Immature natural killer cell (primary cell): ENCODE measurements around the gene RASL11B. TPM values are rescaled to one million over a fixed set of nuclear protein-coding genes. Genes with fewer than 3 reads are reported as not detected.

Experiments used
- DNase-seq, 3 donors: peaks; one replicate each; pipeline ENCODE4 v3.0.0; 2022; ENCODE audit warnings: mixed read lengths in 1 of 3
- H3K27ac Mint-ChIP-seq, 6 donors: one replicate each; pipeline ENCODE4 v1.8.0; 2020; ENCODE audit warnings: mixed read lengths in 6 of 6, mild to moderate bottlenecking in 5 of 6, inconsistent platforms in 4 of 6, moderate library complexity in 3 of 6
- H3K27me3 Mint-ChIP-seq, 3 donors: one replicate each; pipeline ENCODE4 v1.8.0; 2020 to 2021; ENCODE audit warnings: low read depth in 3 of 3, mild to moderate bottlenecking in 3 of 3, mixed read lengths in 3 of 3, moderate library complexity in 3 of 3, inconsistent platforms in 1 of 3
- H3K36me3 Mint-ChIP-seq, 3 donors: one replicate each; pipeline ENCODE4 v1.8.0; 2020; ENCODE audit warnings: mixed read lengths in 3 of 3, inconsistent platforms in 2 of 3, mild to moderate bottlenecking in 2 of 3
- H3K4me1 Mint-ChIP-seq, 2 donors: one replicate each; pipeline ENCODE4 v1.8.0; 2020; ENCODE audit warnings: inconsistent platforms in 2 of 2, mild to moderate bottlenecking in 2 of 2, mixed read lengths in 2 of 2, moderate library complexity in 1 of 2
- H3K4me3 Mint-ChIP-seq, 5 donors: one replicate each; pipeline ENCODE4 v1.8.0; 2020; ENCODE audit warnings: mild to moderate bottlenecking in 5 of 5, mixed read lengths in 5 of 5, inconsistent platforms in 3 of 5, moderate library complexity in 3 of 5
- H3K9me3 Mint-ChIP-seq, 6 donors: one replicate each; pipeline ENCODE4 v1.8.0; 2020; ENCODE audit warnings: mild to moderate bottlenecking in 6 of 6, mixed read lengths in 6 of 6, inconsistent platforms in 4 of 6, moderate library complexity in 3 of 6
- polyA plus RNA-seq, 3 donors: library from polyadenylated mRNA; unstranded; fragments of 300-500 nt; fragmentation: Illumina TruSeq; gene quantifications; one replicate each; pipeline ENCODE4 v1.2.3, GENCODE V29; 2021

Gene RASL11B
- polyA plus RNA-seq, 3 donors from 2014 or later, result 0.37 TPM; not detected in 2

- Mint-ChIP-seq H3K4me1 (peaks cover 9 to 13% of the 10 kb centered on the region in 2 donors), H3K36me3 (peaks cover 11 to 30% (median 26%) of the 10 kb centered on the region in 3 donors), H3K9me3 (no peaks in the 10 kb centered on the region), H3K27me3 (peaks cover 0 to 3% (median 2%) of the 10 kb centered on the region in 3 donors), H3K27ac (no peak overlapping the region), H3K4me3 (no peak overlapping the region)
- no peak for DNase-seq
These were observed 27.8 kb downstream of the RASL11B start for GRCh38 chr4:52889778-52890520.

- H3K9me3 Mint-ChIP-seq, result peaks cover 0 to 2% (median 0%) of the 10 kb centered on the region in 6 donors
- H3K36me3 Mint-ChIP-seq, result peaks cover 11 to 30% (median 22%) of the 10 kb centered on the region in 3 donors
- H3K27me3 Mint-ChIP-seq, result peaks cover under 1 to 4% (median 2%) of the 10 kb centered on the region in 3 donors
- no peak overlapping the region for H3K27ac Mint-ChIP-seq
- DNase-seq, result no peak
- H3K4me3 Mint-ChIP-seq, result no peak overlapping the region
- peaks cover 14 to 18% of the 10 kb centered on the region in 2 donors for H3K4me1 Mint-ChIP-seq
These were observed 28.3 kb downstream of the RASL11B start for GRCh38 chr4:52890521-52890791.

- Mint-ChIP-seq H3K9me3 (peaks cover 0 to 3% (median 0%) of the 10 kb centered on the region in 6 donors), H3K27ac (no peak overlapping the region), H3K4me3 (no peak overlapping the region), H3K36me3 (peaks cover 11 to 26% (median 19%) of the 10 kb centered on the region in 3 donors), H3K27me3 (peaks cover 2 to 7% (median 2%) of the 10 kb centered on the region in 3 donors), H3K4me1 (peaks cover 18 to 23% of the 10 kb centered on the region in 2 donors)
- DNase-seq, result no peak
These were observed 29.6 kb downstream of the RASL11B start for GRCh38 chr4:52891743-52892142.

- Mint-ChIP-seq H3K4me3 (no peak overlapping the region), H3K4me1 (peaks cover 18 to 23% of the 10 kb centered on the region in 2 donors), H3K27ac (no peak overlapping the region), H3K27me3 (peaks cover 2 to 11% (median 5%) of the 10 kb centered on the region in 3 donors), H3K36me3 (peaks cover 11 to 23% (median 15%) of the 10 kb centered on the region in 3 donors), H3K9me3 (peaks cover 0 to 7% (median 1%) of the 10 kb centered on the region in 6 donors)
- no peak for DNase-seq
These were observed 30.8 kb downstream of the RASL11B start for GRCh38 chr4:52892880-52893279.

DNA sequence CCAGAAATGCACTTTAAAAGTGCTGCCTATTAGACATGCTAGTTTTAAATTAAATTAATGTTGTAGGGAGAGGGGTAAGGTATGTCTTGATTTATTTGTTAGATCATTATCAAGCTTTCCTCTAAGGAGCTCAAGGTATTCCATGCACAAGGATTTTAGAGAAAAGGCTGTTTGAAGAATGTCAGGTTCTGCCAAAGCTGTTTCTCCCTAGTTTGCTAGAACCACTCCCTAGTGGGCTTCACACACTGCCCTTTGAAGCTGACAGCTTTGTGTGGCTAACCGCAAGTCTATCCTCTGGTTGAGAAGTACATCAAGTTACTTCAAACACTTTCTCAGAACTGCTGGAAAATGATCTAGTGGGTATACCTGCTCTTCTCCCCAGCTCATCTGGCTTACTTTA, 32.3 kb downstream of the RASL11B start:
- Mint-ChIP-seq H3K9me3 (peaks cover 0 to 9% (median 4%) of the 10 kb centered on the region in 6 donors), H3K4me3 (no peak overlapping the region), H3K27ac (no peak overlapping the region), H3K4me1 (peaks cover 18 to 23% of the 10 kb centered on the region in 2 donors), H3K27me3 (peaks cover 0 to 14% (median 5%) of the 10 kb centered on the region in 3 donors), H3K36me3 (peaks cover 6 to 15% (median 14%) of the 10 kb centered on the region in 3 donors)
- peak; percentile 16 to 28 (median 26) for DNase-seq

- Mint-ChIP-seq H3K27ac (no peak overlapping the region), H3K4me1 (no peaks in the 10 kb centered on the region), H3K36me3 (peaks cover 36 to 61% (median 41%) of the 10 kb centered on the region in 3 donors)
These were observed 41.2 kb downstream of the RASL11B start for GRCh38 chr4:52903273-52903672.

DNA sequence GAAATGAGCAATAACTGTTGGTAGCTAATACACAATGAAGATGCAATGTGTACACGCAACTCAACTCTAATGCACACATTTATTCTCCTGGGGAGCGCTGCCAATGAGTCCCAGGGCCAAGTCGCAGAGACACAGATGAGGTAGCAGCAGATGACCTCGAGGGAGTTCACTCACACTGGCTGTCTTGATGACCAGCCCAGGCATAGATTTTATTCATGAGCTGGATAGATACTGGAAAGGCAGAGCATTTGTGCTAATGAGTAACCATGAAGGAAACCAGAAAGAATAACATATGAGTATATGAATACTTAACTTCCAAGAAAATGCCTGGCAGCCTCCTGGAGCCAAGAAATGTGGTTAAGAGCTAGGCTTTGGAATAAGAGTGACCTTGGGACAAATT, 42.3 kb downstream of the RASL11B start:
- Mint-ChIP-seq H3K9me3 (peaks cover 0 to 4% (median 0%) of the 10 kb centered on the region in 6 donors), H3K36me3 (peaks cover 36 to 60% (median 45%) of the 10 kb centered on the region in 3 donors), H3K27ac (no peak overlapping the region), H3K4me1 (no peaks in the 10 kb centered on the region), H3K27me3 (peaks cover 0 to 2% (median 0%) of the 10 kb centered on the region in 3 donors), H3K4me3 (no peak overlapping the region)
- DNase-seq, result no peak

More at GRCh38 chr4:52903273-52903672, 41.2 kb downstream of the RASL11B start:
- Mint-ChIP-seq H3K9me3 (peaks cover 0 to 4% (median 3%) of the 10 kb centered on the region in 6 donors), H3K27me3 (peaks cover 0 to 2% (median 2%) of the 10 kb centered on the region in 3 donors), H3K4me3 (no peak overlapping the region)
- no peak for DNase-seq

GRCh38 chr4:52907510-52907909, 45.4 kb downstream of the RASL11B start:
- Mint-ChIP-seq H3K4me3 (no peak overlapping the region), H3K9me3 (peaks cover 0 to 4% (median 0%) of the 10 kb centered on the region in 6 donors), H3K4me1 (peaks cover 3 to 5% of the 10 kb centered on the region in 2 donors), H3K27me3 (no peaks in the 10 kb centered on the region), H3K36me3 (peaks cover 26 to 40% (median 37%) of the 10 kb centered on the region in 3 donors), H3K27ac (no peak overlapping the region)
- DNase-seq, result no peak

DNA sequence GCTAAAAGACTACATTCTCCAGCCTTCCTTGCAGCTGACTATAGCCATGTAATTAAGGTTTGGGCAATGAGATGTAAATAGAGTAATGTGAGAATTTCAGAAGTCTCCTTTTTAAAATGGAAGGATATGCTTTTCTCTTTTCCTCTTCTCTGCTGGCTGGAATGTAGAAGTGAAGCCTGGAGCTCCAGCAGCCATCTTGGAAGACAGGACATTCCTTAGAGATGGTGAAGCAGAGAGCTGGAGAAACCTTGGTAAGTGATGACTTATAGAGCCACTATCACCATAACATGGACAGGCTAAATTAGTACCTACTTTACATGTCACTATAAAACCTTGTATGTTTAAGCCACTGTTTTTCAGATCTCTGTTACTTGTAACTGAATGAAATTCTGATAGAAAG, 48.0 kb downstream of the RASL11B start:
- Mint-ChIP-seq H3K4me1 (peaks cover 3 to 5% of the 10 kb centered on the region in 2 donors), H3K27me3 (peaks cover 0 to 2% (median 0%) of the 10 kb centered on the region in 3 donors), H3K9me3 (peaks cover 0 to 4% (median 0%) of the 10 kb centered on the region in 6 donors), H3K4me3 (no peak overlapping the region), H3K36me3 (peaks cover 11 to 23% (median 20%) of the 10 kb centered on the region in 3 donors), H3K27ac (no peak overlapping the region)
- no peak for DNase-seq

GRCh38 chr4:52911684-52912294, 49.7 kb downstream of the RASL11B start:
- H3K36me3 Mint-ChIP-seq, result peaks cover under 1 to 16% (median 9%) of the 10 kb centered on the region in 3 donors
- H3K9me3 Mint-ChIP-seq, result peaks cover 0 to 4% (median 0%) of the 10 kb centered on the region in 6 donors
- H3K4me3 Mint-ChIP-seq, result no peak overlapping the region
- peaks cover 0 to 2% (median 0%) of the 10 kb centered on the region in 3 donors for H3K27me3 Mint-ChIP-seq
- peaks cover 3 to 5% of the 10 kb centered on the region in 2 donors for H3K4me1 Mint-ChIP-seq
- DNase-seq, result peak; percentile 35 to 49 (median 46)
- no peak overlapping the region for H3K27ac Mint-ChIP-seq

DNA sequence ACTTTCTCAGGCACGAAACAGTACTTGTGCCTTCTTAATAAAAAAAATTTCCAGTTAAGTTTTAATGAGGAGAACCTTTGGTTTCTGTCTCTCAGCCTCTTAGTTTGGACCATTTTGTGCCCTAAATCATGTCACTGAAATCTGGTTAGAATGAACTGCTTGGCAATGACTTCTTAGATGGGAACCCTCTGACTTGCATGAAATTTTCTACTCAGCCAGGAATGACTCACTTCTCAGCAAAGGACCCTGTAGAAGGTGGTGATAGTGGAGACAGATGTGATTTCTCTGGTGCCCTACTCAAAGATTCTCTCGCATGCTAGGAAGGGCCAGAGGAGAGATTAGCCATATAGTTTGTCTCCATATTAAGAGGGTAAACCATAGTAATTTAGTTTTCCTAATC, 50.5 kb downstream of the RASL11B start:
- DNase-seq, result no peak
- peaks cover 0 to 2% (median 0%) of the 10 kb centered on the region in 3 donors for H3K27me3 Mint-ChIP-seq
- peaks cover 0 to 4% (median 0%) of the 10 kb centered on the region in 6 donors for H3K9me3 Mint-ChIP-seq
- no peak overlapping the region for H3K4me3 Mint-ChIP-seq
- no peak overlapping the region for H3K27ac Mint-ChIP-seq
- H3K4me1 Mint-ChIP-seq, result peaks cover 3 to 5% of the 10 kb centered on the region in 2 donors
- peaks cover 0 to 8% (median 7%) of the 10 kb centered on the region in 3 donors for H3K36me3 Mint-ChIP-seq

- peaks cover 0 to 2% (median 0%) of the 10 kb centered on the region in 3 donors for H3K27me3 Mint-ChIP-seq
- H3K36me3 Mint-ChIP-seq, result peaks cover 0 to 6% (median 3%) of the 10 kb centered on the region in 3 donors
- no peaks in the 10 kb centered on the region for H3K9me3 Mint-ChIP-seq
- H3K27ac Mint-ChIP-seq, result no peak overlapping the region
- H3K4me3 Mint-ChIP-seq, result no peak overlapping the region
- peaks cover 3 to 5% of the 10 kb centered on the region in 2 donors for H3K4me1 Mint-ChIP-seq
- no peak for DNase-seq
These were observed 52.0 kb downstream of the RASL11B start for GRCh38 chr4:52914051-52914605.

GRCh38 chr4:52915191-52915590, 53.1 kb downstream of the RASL11B start:
- Mint-ChIP-seq H3K27ac (no peak overlapping the region), H3K4me3 (no peak overlapping the region), H3K36me3 (peaks cover 4 to 11% (median 10%) of the 10 kb centered on the region in 3 donors), H3K4me1 (peaks cover 3 to 5% of the 10 kb centered on the region in 2 donors), H3K27me3 (peaks cover 0 to 2% (median 2%) of the 10 kb centered on the region in 3 donors), H3K9me3 (no peaks in the 10 kb centered on the region)
- no peak for DNase-seq
